GM21528 (cell line): ENCODE measurements around the gene PJA1.

Experiments
- ATAC-seq: cut with Tn5 transposase; IDR thresholded peaks from one replicate; pipeline ENCODE4 v1.9.1; 2021; ENCODE audit warnings: mild to moderate bottlenecking, moderate library complexity; ENCODE audit not compliant: unreplicated experiment, low FRiP score

The PJA1 gene

GRCh38 chrX:69119122-69119521, 46.1 kb downstream of the PJA1 start:
- ATAC-seq: no peak

GRCh38 chrX:69117876-69118526, 47.3 kb downstream of the PJA1 start:
- ATAC-seq: no peak

GRCh38 chrX:69116077-69116476, 49.2 kb downstream of the PJA1 start:
- ATAC-seq: no peak

GRCh38 chrX:69113723-69114122, 51.5 kb downstream of the PJA1 start:
- ATAC-seq: no peak
